MCF 10A (cell line): Measurements from ENCODE around the gene NEK3. TPM values are rescaled to one million over a fixed set of nuclear protein-coding genes. Genes with fewer than 3 reads are reported as not detected.
A peak's percentile ranks its signal among the peaks of the same experiment; 100 is the strongest.

ENCODE experiments used
- BruUV-seq: library from RNA; stranded (reverse); fragments of 400-500 nt; replicated peaks from 2 replicates; lab custom pipeline; 2021; lab: Mats Ljungman, UMichigan
- CTCF ChIA-PET: fragments of 300-600 bp; sonication (Branson Sonifier 250); formaldehyde crosslinking; extraction: SDS; loops from one replicate; lab custom pipeline; 2021; ENCODE audit warnings: antibody characterized with exemption, inconsistent platforms; lab: Yijun Ruan, JAX
- POLR2A ChIA-PET: fragments of 300-600, 350-650 bp; sonication (Branson Sonifier 250); formaldehyde crosslinking; extraction: SDS; loops from one replicate; lab custom pipeline; 2020; ENCODE audit warnings: antibody characterized with exemption, inconsistent platforms; lab: Yijun Ruan, JAX
- DNase-seq: peaks from one replicate; pipeline ENCODE4 v3.0.0-alpha.2; 2018; ENCODE audit not compliant: unreplicated experiment
- H3K27ac Mint-ChIP-seq: one replicate; pipeline ENCODE4 v1.8.0; 2022; ENCODE audit warnings: mild to moderate bottlenecking, low read depth, mixed read lengths; ENCODE audit not compliant: unreplicated experiment
- H3K27me3 Mint-ChIP-seq: one replicate; pipeline ENCODE4 v1.8.0; 2022; ENCODE audit warnings: mixed read lengths; ENCODE audit not compliant: insufficient read depth, unreplicated experiment
- H3K36me3 Mint-ChIP-seq: one replicate; pipeline ENCODE4 v1.8.0; 2022; ENCODE audit warnings: mild to moderate bottlenecking, moderate library complexity, mixed read lengths; ENCODE audit not compliant: insufficient read depth, unreplicated experiment
- H3K4me1 Mint-ChIP-seq: one replicate; pipeline ENCODE4 v1.8.0; 2022; ENCODE audit warnings: mixed read lengths; ENCODE audit not compliant: insufficient read depth, unreplicated experiment
- H3K4me3 Mint-ChIP-seq: one replicate; pipeline ENCODE4 v1.8.0; 2022; ENCODE audit warnings: mild to moderate bottlenecking, moderate library complexity, mixed read lengths; ENCODE audit not compliant: unreplicated experiment
- H3K9me3 Mint-ChIP-seq: one replicate; pipeline ENCODE4 v1.8.0; 2022; ENCODE audit warnings: mixed read lengths; ENCODE audit not compliant: unreplicated experiment
- intact Hi-C: fragments of 100-400 bp; cut with micrococcal nuclease; formaldehyde crosslinking; loops from 2 replicates; pipeline ENCODE4 v1.14.1; 2022
- total RNA-seq: library from RNA; stranded (reverse); gene quantifications from 2 replicates; pipeline ENCODE4 v1.2.3, GENCODE V29; 2022
- TF ChIP-seq, protein P1 (sequence below): fragments of 200-600 bp; IDR thresholded peaks from one replicate; pipeline ENCODE4 v1.8.0; 2022; ENCODE audit warnings: antibody characterized with exemption, mild to moderate bottlenecking; ENCODE audit not compliant: unreplicated experiment

Gene NEK3
- total RNA-seq, 1 experiment from 2014 or later, result 23.7 TPM

DNA sequence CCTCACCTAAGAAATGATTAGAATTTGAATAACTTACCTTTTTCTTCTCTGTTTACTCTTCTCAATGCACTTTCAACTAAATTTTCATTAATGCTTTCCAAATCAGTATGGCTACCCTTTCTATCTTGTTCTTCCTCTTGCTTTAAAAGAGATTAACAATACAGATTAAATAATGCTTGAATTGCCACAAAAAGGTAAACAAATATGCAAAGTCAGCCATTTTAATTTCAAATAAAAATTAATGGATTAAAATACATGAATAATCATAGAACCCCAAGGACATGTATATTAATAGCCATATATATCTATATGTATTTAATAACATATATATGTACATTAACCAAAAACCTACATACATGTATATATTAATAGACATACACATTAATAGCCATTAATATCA lies 22.6 kb downstream of the NEK3 start:
- no peak overlapping the region for H3K4me3 Mint-ChIP-seq
- H3K36me3 Mint-ChIP-seq, result peaks cover 39% of the 10 kb centered on the region
- TF ChIP-seq, protein P1, sequence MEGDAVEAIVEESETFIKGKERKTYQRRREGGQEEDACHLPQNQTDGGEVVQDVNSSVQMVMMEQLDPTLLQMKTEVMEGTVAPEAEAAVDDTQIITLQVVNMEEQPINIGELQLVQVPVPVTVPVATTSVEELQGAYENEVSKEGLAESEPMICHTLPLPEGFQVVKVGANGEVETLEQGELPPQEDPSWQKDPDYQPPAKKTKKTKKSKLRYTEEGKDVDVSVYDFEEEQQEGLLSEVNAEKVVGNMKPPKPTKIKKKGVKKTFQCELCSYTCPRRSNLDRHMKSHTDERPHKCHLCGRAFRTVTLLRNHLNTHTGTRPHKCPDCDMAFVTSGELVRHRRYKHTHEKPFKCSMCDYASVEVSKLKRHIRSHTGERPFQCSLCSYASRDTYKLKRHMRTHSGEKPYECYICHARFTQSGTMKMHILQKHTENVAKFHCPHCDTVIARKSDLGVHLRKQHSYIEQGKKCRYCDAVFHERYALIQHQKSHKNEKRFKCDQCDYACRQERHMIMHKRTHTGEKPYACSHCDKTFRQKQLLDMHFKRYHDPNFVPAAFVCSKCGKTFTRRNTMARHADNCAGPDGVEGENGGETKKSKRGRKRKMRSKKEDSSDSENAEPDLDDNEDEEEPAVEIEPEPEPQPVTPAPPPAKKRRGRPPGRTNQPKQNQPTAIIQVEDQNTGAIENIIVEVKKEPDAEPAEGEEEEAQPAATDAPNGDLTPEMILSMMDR, result no peak
- H3K4me1 Mint-ChIP-seq, result no peaks in the 10 kb centered on the region
- no peak overlapping the region for H3K27ac Mint-ChIP-seq
- H3K9me3 Mint-ChIP-seq, result no peaks in the 10 kb centered on the region
- no peak for DNase-seq
- no TSS peak for BruUV-seq
- ChIA-PET POLR2A (no interaction called here), CTCF (interaction anchor here (1.5 kb wide), 1 partner anchor 9 kb away, joined by 8 read pairs; no protein-coding TSS in a partner anchor)
- no peaks in the 10 kb centered on the region for H3K27me3 Mint-ChIP-seq
- intact Hi-C loops, result no loop called here

DNA sequence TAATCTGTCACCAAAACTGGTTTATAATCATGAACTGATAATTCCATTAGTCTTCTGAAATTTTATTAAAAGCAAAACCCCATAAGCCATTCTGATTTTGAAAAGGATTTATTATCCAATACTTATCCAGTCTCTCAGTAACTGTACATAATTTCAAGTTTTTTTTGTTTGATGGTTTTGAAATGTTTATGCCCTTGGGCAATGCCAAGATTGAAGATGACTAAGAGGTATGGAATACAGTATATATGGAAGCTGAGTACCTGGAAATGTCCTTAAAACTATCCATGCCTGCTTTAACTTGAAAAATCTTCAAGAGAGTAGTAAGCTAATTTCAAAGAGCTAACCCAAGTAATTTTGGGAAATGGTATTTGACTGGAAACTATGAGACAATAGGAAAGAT lies 28.8 kb downstream of the NEK3 start:
- no peak overlapping the region for H3K27ac Mint-ChIP-seq
- H3K9me3 Mint-ChIP-seq, result no peaks in the 10 kb centered on the region
- no peaks in the 10 kb centered on the region for H3K27me3 Mint-ChIP-seq
- H3K4me1 Mint-ChIP-seq, result peaks cover 5% of the 10 kb centered on the region
- peaks cover 25% of the 10 kb centered on the region for H3K36me3 Mint-ChIP-seq
- TF ChIP-seq, protein P1, result no peak
- ChIA-PET CTCF (interaction anchor here (0.6 to 1.5 kb wide), 6 partner anchors 10 to 651 kb away, joined by 3 to 7 read pairs (median 3); partner anchors contain the start of gene NEK3), POLR2A (interaction anchor here (0.7 to 0.9 kb wide), 3 partner anchors 118 to 680 kb away, joined by 3 to 4 read pairs (median 3); no protein-coding TSS in a partner anchor)
- no peak overlapping the region for H3K4me3 Mint-ChIP-seq
- no TSS peak for BruUV-seq
- intact Hi-C loops, result no loop called here
- peak; percentile 50 for DNase-seq

DNA sequence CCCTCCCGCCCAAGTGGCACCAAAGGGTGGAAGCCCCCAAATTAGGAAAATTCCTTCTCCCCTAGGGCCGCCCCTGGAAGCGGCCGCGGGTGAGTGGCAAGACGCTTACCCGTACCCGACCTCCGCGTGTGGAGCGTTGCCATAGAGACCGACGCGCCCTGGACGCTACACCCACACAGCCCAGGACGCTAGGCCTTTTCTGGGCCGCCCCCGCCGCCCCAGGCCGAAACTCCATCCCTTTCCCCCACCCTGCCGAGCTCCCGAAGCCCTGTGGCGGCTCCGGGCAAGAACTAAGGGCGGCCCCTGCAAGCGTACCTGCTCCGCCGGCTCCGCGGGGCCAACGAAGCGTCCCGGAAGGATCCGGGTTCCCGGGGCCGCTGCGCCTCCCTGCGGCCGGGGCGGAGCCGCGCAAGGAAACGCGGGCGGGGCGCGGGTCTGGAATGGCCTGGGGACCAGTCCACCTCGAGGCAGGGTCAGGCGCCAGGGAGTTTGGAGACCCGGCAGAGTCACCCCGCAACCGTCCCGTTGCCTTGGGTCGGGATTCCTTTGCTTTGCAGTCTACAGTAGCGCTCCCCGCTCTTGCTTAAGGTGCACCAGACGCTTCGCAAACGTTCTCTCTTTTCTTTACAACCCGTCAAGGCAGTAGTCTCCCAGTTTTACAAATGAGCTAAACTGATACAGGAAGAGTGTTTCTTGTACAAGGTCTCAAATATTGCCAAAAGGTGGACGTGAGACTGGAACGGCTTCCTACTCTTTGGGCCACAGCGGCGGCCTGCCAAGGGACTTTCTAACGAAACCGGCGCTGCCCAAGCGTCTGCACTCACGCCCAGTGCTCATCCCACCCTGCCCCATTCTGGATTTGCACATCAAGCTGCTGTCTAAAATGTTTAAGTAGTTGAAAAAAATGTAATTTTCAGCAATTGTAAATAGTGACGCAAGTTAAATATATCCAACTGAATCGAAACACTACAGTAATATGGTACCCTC lies 30.4 kb downstream of the NEK3 start, which contains the start of gene NEK5:
Gene NEK5 (minus strand): TSS at position 360 of the 987 bp plus-strand sequence. CDS start 1,591 bp downstream, outside the sequence.
- CTCF ChIA-PET, result interaction anchor here (0.6 to 6.9 kb wide), 25 partner anchors 8 to 1004 kb away, joined by 3 to 126 read pairs (median 4); no protein-coding TSS in a partner anchor
- peak; percentile 56 for DNase-seq
- H3K27ac Mint-ChIP-seq, result no peak within 1 kb of the TSS
- intact Hi-C loops, result loop anchor here (5.0 to 10.0 kb wide), 2 partner anchors 66 to 842 kb away; no protein-coding TSS in a partner anchor
- no peaks in the 10 kb centered on the region for H3K9me3 Mint-ChIP-seq
- no TSS peak for BruUV-seq
- H3K36me3 Mint-ChIP-seq, result peaks cover 24% of the 10 kb centered on the region
- H3K4me3 Mint-ChIP-seq, result peak within 1 kb of the TSS; percentile 78
- POLR2A ChIA-PET, result interaction anchor here (0.6 to 2.3 kb wide), 6 partner anchors 27 to 446 kb away, joined by 3 to 8 read pairs (median 4); no protein-coding TSS in a partner anchor
- no peaks in the 10 kb centered on the region for H3K27me3 Mint-ChIP-seq
- TF ChIP-seq, protein P1, result peak; percentile 79
- H3K4me1 Mint-ChIP-seq, result peaks cover 5% of the 10 kb centered on the region
